ACC112 (cell line): ENCODE measurements around the gene LYPLAL1.
"Not testable (repeated sequence)": the region's sequence is repeated elsewhere in the genome, so short reads cannot be mapped to it uniquely, and the experiment has no call there.

Experiments
- H2AFZ ChIP-seq: fragments of 200-600 bp; sonication (generic); one replicate; pipeline ENCODE4 v1.6.0; 2017; ENCODE audit warnings: antibody characterized with exemption, low read length; ENCODE audit not compliant: unreplicated experiment
- H3K27ac ChIP-seq: fragments of 200-600 bp; sonication (generic); 2 replicates; pipeline ENCODE4 v1.5.1; 2014; ENCODE audit warnings: low read depth, mild to moderate bottlenecking, antibody characterized with exemption, low read length, moderate library complexity
- H3K27me3 ChIP-seq: fragments of 200-600 bp; sonication (generic); 2 replicates; pipeline ENCODE4 v1.6.1; 2014; ENCODE audit warnings: mild to moderate bottlenecking, antibody characterized with exemption, low read length, moderate library complexity, mixed read lengths; ENCODE audit not compliant: insufficient read depth
- H3K36me3 ChIP-seq: fragments of 200-600 bp; sonication (generic); 2 replicates; pipeline ENCODE4 v1.6.1; 2016; ENCODE audit warnings: mild to moderate bottlenecking, antibody characterized with exemption, low read length, moderate library complexity, mixed read lengths; ENCODE audit not compliant: insufficient read depth
- H3K4me1 ChIP-seq: fragments of 200-600 bp; sonication (generic); one replicate; pipeline ENCODE4 v1.6.1; 2016; ENCODE audit warnings: low read length, mixed read lengths; ENCODE audit not compliant: insufficient read depth, unreplicated experiment, control insufficient read depth
- H3K4me3 ChIP-seq: fragments of 200-600 bp; sonication (generic); 2 replicates; pipeline ENCODE4 v1.5.1; 2014; ENCODE audit warnings: mild to moderate bottlenecking, low read depth, low read length
- H3K79me2 ChIP-seq: fragments of 200-600 bp; sonication (generic); one replicate; pipeline ENCODE4 v1.6.0; 2016; ENCODE audit warnings: low read length; ENCODE audit not compliant: control insufficient read depth, unreplicated experiment, insufficient read depth

The LYPLAL1 gene

GRCh38 chr1:219236933-219237610 lies 63.4 kb downstream of the LYPLAL1 start:
- Histone ChIP-seq H3K79me2 (no peaks in the 10 kb centered on the region), H3K4me3 (no peak overlapping the region), H3K4me1 (no peaks in the 10 kb centered on the region), H3K27ac (no peak overlapping the region), H3K36me3 (no peaks in the 10 kb centered on the region), H3K27me3 (no peaks in the 10 kb centered on the region), H2AFZ (no peak overlapping the region)

GRCh38 chr1:219239518-219239917 lies 65.8 kb downstream of the LYPLAL1 start:
- no peaks in the 10 kb centered on the region for H3K79me2 ChIP-seq
- no peaks in the 10 kb centered on the region for H3K4me1 ChIP-seq
- H2AFZ ChIP-seq = no peak overlapping the region
- no peak overlapping the region for H3K4me3 ChIP-seq
- no peaks in the 10 kb centered on the region for H3K27me3 ChIP-seq
- no peak overlapping the region for H3K27ac ChIP-seq
- H3K36me3 ChIP-seq = no peaks in the 10 kb centered on the region

GRCh38 chr1:219244864-219245263 lies 71.2 kb downstream of the LYPLAL1 start:
- H3K36me3 ChIP-seq = no peaks in the 10 kb centered on the region
- H3K4me1 ChIP-seq = no peaks in the 10 kb centered on the region
- H3K27me3 ChIP-seq = no peaks in the 10 kb centered on the region
- H3K27ac ChIP-seq = no peak overlapping the region
- H2AFZ ChIP-seq = no peak overlapping the region
- no peak overlapping the region for H3K4me3 ChIP-seq
- no peaks in the 10 kb centered on the region for H3K79me2 ChIP-seq

- no peaks in the 10 kb centered on the region for H3K4me1 ChIP-seq
- no peak overlapping the region for H2AFZ ChIP-seq
- H3K36me3 ChIP-seq = no peaks in the 10 kb centered on the region; the same call in 1 of the 2 replicates
- H3K79me2 ChIP-seq = no peaks in the 10 kb centered on the region
- no peak overlapping the region for H3K27ac ChIP-seq
- no peak overlapping the region for H3K4me3 ChIP-seq
- H3K27me3 ChIP-seq = no peaks in the 10 kb centered on the region
These were observed 73.8 kb downstream of the LYPLAL1 start for GRCh38 chr1:219247441-219247840.

- H3K4me1 ChIP-seq, H2AFZ ChIP-seq, H3K27ac ChIP-seq, H3K27me3 ChIP-seq, H3K79me2 ChIP-seq, H3K4me3 ChIP-seq, H3K36me3 ChIP-seq: not testable (repeated sequence)
These were observed 76.8 kb downstream of the LYPLAL1 start for GRCh38 chr1:219250468-219250867.

GRCh38 chr1:219257751-219258150 lies 84.1 kb downstream of the LYPLAL1 start:
- Histone ChIP-seq H3K36me3 (peaks cover 6% of the 10 kb centered on the region), H3K4me1 (no peaks in the 10 kb centered on the region), H3K4me3 (no peak overlapping the region), H3K79me2 (no peaks in the 10 kb centered on the region), H2AFZ (no peak overlapping the region), H3K27me3 (no peaks in the 10 kb centered on the region), H3K27ac (no peak overlapping the region)

- H3K79me2 ChIP-seq = no peaks in the 10 kb centered on the region
- H3K4me3 ChIP-seq = no peak overlapping the region
- H3K27ac ChIP-seq = no peak overlapping the region
- no peaks in the 10 kb centered on the region for H3K4me1 ChIP-seq
- H3K36me3 ChIP-seq = peaks cover 6% of the 10 kb centered on the region
- H3K27me3 ChIP-seq = no peaks in the 10 kb centered on the region
- H2AFZ ChIP-seq = no peak overlapping the region
These were observed 87.8 kb downstream of the LYPLAL1 start for GRCh38 chr1:219261454-219261853.
